IMR-90 (cell line): ENCODE measurements around the gene JADE2.

ENCODE experiments used
- CEBPB ChIP-seq: IDR thresholded peaks from 2 replicates; pipeline ENCODE4 v1.6.1; 2012; ENCODE audit warnings: low read depth, low read length, improper control_type of control experiment
- MAFK ChIP-seq: IDR thresholded peaks from 2 replicates; pipeline ENCODE4 v1.6.1; 2012; ENCODE audit warnings: low read depth, low read length, improper control_type of control experiment
- NFE2L2 ChIP-seq: fragments of 150-350 bp; IDR thresholded peaks from 2 replicates; pipeline ENCODE4 v1.6.1; 2016; ENCODE audit warnings: low read depth, mild to moderate bottlenecking, low read length
- RAD21 ChIP-seq: IDR thresholded peaks from 2 replicates; pipeline ENCODE4 v1.6.1; 2012; ENCODE audit warnings: low read length, improper control_type of control experiment
- RFX5 ChIP-seq: IDR thresholded peaks from 2 replicates; pipeline ENCODE4 v1.8.0; 2012; ENCODE audit warnings: low read depth, mild to moderate bottlenecking, low read length, moderate library complexity
- TF ChIP-seq, protein P1 (sequence below): conservative IDR thresholded peaks from 2 replicates; pipeline ENCODE4 v1.5.1; 2012; ENCODE audit warnings: mild to moderate bottlenecking, low read depth, low read length, improper control_type of control experiment

DNA sequence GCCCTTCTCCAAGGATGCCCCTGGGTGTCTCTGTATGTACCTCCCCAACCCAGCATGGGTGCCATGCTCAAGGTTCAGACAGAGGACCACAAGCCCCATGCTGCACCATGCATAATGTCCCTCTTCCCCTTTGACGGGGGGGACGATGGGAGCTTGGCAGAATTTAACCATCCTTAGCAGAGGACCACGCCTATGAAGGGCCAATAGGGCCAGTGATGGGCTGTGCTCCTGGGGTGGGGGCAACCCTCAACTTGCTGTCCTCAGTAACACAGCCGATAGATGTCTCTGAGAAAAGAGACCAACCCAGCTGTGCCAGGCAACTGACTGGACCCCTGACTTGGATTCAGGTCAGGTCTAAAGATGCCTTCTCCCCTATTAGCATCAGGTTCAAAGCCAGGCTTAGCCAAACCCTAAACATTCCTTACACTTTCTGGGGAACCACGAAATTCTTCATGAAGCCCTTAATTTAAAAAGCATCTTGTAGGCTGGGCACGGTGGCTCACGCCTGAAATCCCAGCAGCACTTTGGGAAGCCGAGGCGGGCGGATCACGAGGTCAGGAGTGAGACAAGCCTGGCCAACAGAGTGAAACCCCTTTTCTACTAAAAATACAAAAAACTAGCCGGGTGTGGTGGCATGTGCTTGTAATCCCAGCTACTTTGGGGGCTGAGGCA is 20.7 kb upstream of the JADE2 start:
- TF ChIP-seq, protein P1, sequence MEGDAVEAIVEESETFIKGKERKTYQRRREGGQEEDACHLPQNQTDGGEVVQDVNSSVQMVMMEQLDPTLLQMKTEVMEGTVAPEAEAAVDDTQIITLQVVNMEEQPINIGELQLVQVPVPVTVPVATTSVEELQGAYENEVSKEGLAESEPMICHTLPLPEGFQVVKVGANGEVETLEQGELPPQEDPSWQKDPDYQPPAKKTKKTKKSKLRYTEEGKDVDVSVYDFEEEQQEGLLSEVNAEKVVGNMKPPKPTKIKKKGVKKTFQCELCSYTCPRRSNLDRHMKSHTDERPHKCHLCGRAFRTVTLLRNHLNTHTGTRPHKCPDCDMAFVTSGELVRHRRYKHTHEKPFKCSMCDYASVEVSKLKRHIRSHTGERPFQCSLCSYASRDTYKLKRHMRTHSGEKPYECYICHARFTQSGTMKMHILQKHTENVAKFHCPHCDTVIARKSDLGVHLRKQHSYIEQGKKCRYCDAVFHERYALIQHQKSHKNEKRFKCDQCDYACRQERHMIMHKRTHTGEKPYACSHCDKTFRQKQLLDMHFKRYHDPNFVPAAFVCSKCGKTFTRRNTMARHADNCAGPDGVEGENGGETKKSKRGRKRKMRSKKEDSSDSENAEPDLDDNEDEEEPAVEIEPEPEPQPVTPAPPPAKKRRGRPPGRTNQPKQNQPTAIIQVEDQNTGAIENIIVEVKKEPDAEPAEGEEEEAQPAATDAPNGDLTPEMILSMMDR, result no peak
- TF ChIP-seq CEBPB (no peak), RFX5 (no peak), NFE2L2 (no peak), RAD21 (no peak), MAFK (no peak)
